DMS114 treated with DMSO at 0.1 percent for 48 hours (cell line): ENCODE results near the gene FAM32A.
"Not testable (repeated sequence)": the region's sequence is repeated elsewhere in the genome, so short reads cannot be mapped to it uniquely, and the experiment has no call there.

Experiments used
- DNase-seq: peaks from one replicate; lab custom pipeline; 2025; ENCODE audit not compliant: unreplicated experiment; lab: John Stamatoyannopoulos, UW

FAM32A gene

GRCh38 chr19:16164222-16164890, 20.9 kb upstream of the FAM32A start:
- no peak for DNase-seq

- no peak for DNase-seq
Observed at GRCh38 chr19:16166417-16166816, 18.8 kb upstream of the FAM32A start.

- DNase-seq: no peak
Observed at GRCh38 chr19:16167055-16167454, 18.2 kb upstream of the FAM32A start.

GRCh38 chr19:16168465-16169081, 16.6 kb upstream of the FAM32A start:
- DNase-seq: no peak

GRCh38 chr19:16170134-16170533, 15.1 kb upstream of the FAM32A start:
- DNase-seq: no peak

- DNase-seq: no peak
Observed at GRCh38 chr19:16175954-16176353, 9.3 kb upstream of the FAM32A start.

GRCh38 chr19:16178866-16179265, 6.3 kb upstream of the FAM32A start:
- not testable (repeated sequence) for DNase-seq

- peak; percentile 72 for DNase-seq
Observed at GRCh38 chr19:16180611-16181010, 4.6 kb upstream of the FAM32A start.

GRCh38 chr19:16184665-16185122, 516 bp upstream of the FAM32A start:
- no peak for DNase-seq

GRCh38 chr19:16185768-16186123, 536 bp downstream of the FAM32A start:
- DNase-seq: peak; percentile 31

- DNase-seq: no peak
Observed at GRCh38 chr19:16188521-16188920, 3.3 kb downstream of the FAM32A start.

- no peak for DNase-seq
Observed at GRCh38 chr19:16190198-16190597, 5.0 kb downstream of the FAM32A start.

GRCh38 chr19:16190736-16191135, 5.5 kb downstream of the FAM32A start:
- DNase-seq: no peak

- DNase-seq: no peak
Observed at GRCh38 chr19:16191216-16191908, 6.2 kb downstream of the FAM32A start.

GRCh38 chr19:16193466-16193865, 8.3 kb downstream of the FAM32A start:
- no peak for DNase-seq

- DNase-seq: no peak
Observed at GRCh38 chr19:16197188-16197621, 12.0 kb downstream of the FAM32A start.

- DNase-seq: peak; percentile 96
Observed at GRCh38 chr19:16197622-16198369, 12.6 kb downstream of the FAM32A start, which contains the start of gene AP1M1. TSS of gene AP1M1 (plus strand) at chr19:16197911. CDS start at chr19:16198027, 116 bp downstream.

GRCh38 chr19:16198370-16198651, 13.1 kb downstream of the FAM32A start:
- DNase-seq: no peak

- DNase-seq: no peak
Observed at GRCh38 chr19:16199275-16199932, 14.2 kb downstream of the FAM32A start.

GRCh38 chr19:16200038-16201010, 15.1 kb downstream of the FAM32A start:
- no peak for DNase-seq
